HepG2 (cell line): ENCODE data around the gene CD34. TPM values are rescaled to one million over a fixed set of nuclear protein-coding genes. Genes with fewer than 3 reads are reported as not detected.

ENCODE experiments used
- ATAC-seq: fragments of 200-7000 bp; cut with Tn5 transposase; 3 replicates; pipeline ENCODE4 v1.9.1; 2020; ENCODE audit warnings: mild to moderate bottlenecking, moderate library complexity
- BruUV-seq: library from RNA; stranded (reverse); fragments of 400-500 nt; replicated peaks from 2 replicates; lab custom pipeline; 2021; lab: Mats Ljungman, UMichigan
- CTCF ChIA-PET: fragments of 300-600 bp; formaldehyde crosslinking; extraction: SDS; loops from one replicate; lab custom pipeline; 2021; ENCODE audit warnings: low total read pairs, inconsistent platforms, low intra/inter-chr PET ratio; lab: Yijun Ruan, JAX
- POLR2A ChIA-PET: fragments of 350-600 bp; sonication (Branson Sonifier 250); formaldehyde crosslinking; loops from one replicate; lab custom pipeline; 2020; ENCODE audit warnings: antibody characterized with exemption, inconsistent platforms; lab: Yijun Ruan, JAX
- DNase-seq: peaks from one replicate; pipeline ENCODE4 v3.0.0-alpha.2; 2015; ENCODE audit warnings: low spot score
- FAIRE-seq: peaks from 3 replicates; lab custom pipeline; 2011; peaks lifted over from hg19 to GRCh38; lab: Jason Lieb, UNC
- H2AFZ ChIP-seq: one replicate; pipeline ENCODE4 v1.6.1; 2011; ENCODE audit warnings: low read length, inconsistent platforms
- H3K27ac ChIP-seq: fragments of 300-600 bp; 3 replicates; pipeline ENCODE4 v1.8.0; 2011; ENCODE audit warnings: mixed run types, mild to moderate bottlenecking, mixed read lengths, low read length, inconsistent platforms; ENCODE audit not compliant: insufficient read depth; ENCODE audit errors: extremely low read length
- H3K27me3 ChIP-seq, 2 experiments: fragments of 200-600 bp in 1 of 2; 2 replicates in 1 of 2; 3 replicates in 1 of 2; pipeline versions ENCODE4 v1.6.0 to v1.8.0; 2011; ENCODE audit warnings: low read length in 2 of 2, mild to moderate bottlenecking in 2 of 2, moderate library complexity in 2 of 2, inconsistent platforms in 1 of 2; ENCODE audit not compliant: insufficient read depth in 2 of 2, control insufficient read depth in 1 of 2
- H3K36me3 ChIP-seq, 2 experiments: fragments of 200-600 bp in 1 of 2; replicated peaks in 1 of 2; 2 replicates in 1 of 2; 3 replicates in 1 of 2; pipeline versions ENCODE4 v1.5.1 to v1.8.0; 2011; ENCODE audit warnings: low read length in 2 of 2, inconsistent platforms in 1 of 2; ENCODE audit not compliant: insufficient read depth in 2 of 2, control insufficient read depth in 1 of 2
- H3K4me1 ChIP-seq: 2 replicates; pipeline ENCODE4 v1.5.1; 2012; ENCODE audit warnings: low read length, inconsistent platforms; ENCODE audit not compliant: insufficient read depth
- H3K4me2 ChIP-seq: 2 replicates; pipeline ENCODE4 v1.6.0; 2011; ENCODE audit warnings: low read depth, low read length, inconsistent platforms
- H3K4me3 ChIP-seq, 3 experiments: fragments of 200-600 bp in 1 of 3; sonication (generic), shearing (Covaris generic) in 1 of 3; replicated peaks in 1 of 3; 2 replicates each; pipeline ENCODE4 v1.5.1; 2011 to 2016; ENCODE audit warnings: low read length in 3 of 3, inconsistent platforms in 2 of 3, low read depth in 2 of 3, mild to moderate bottlenecking in 2 of 3, control low read depth in 1 of 3, mixed read lengths in 1 of 3; ENCODE audit not compliant: insufficient read depth in 1 of 3
- H3K79me2 ChIP-seq: one replicate; pipeline ENCODE4 v1.6.1; 2011; ENCODE audit warnings: low read length, inconsistent platforms; ENCODE audit not compliant: insufficient read depth
- H3K9ac ChIP-seq: 2 replicates; pipeline ENCODE4 v1.6.0; 2011; ENCODE audit warnings: mild to moderate bottlenecking, low read depth, low read length, inconsistent platforms; ENCODE audit not compliant: insufficient read depth
- H3K9me3 ChIP-seq: 2 replicates; pipeline ENCODE4 v1.5.1; 2012; ENCODE audit warnings: mild to moderate bottlenecking, low read length
- H4K20me1 ChIP-seq: 2 replicates; pipeline ENCODE4 v1.6.0; 2011; ENCODE audit warnings: inconsistent platforms, mild to moderate bottlenecking, low read length, moderate library complexity; ENCODE audit not compliant: insufficient read depth
- GPBP1L1 ChIP-seq: sonication (generic); formaldehyde crosslinking; IDR thresholded peaks from 2 replicates; pipeline ENCODE4 v1.5.0; 2020; ENCODE audit warnings: mild to moderate bottlenecking, missing genetic modification reagents
- HIVEP1 ChIP-seq: sonication (generic); formaldehyde crosslinking; IDR thresholded peaks from 2 replicates; pipeline ENCODE4 v1.4.0; 2020; ENCODE audit warnings: mild to moderate bottlenecking, missing genetic modification reagents
- HOMEZ ChIP-seq: IDR thresholded peaks from 2 replicates; pipeline ENCODE4 v1.6.1; 2016; ENCODE audit warnings: low read depth
- HOXD1 ChIP-seq: sonication (generic); formaldehyde crosslinking; IDR thresholded peaks from 2 replicates; pipeline ENCODE4 v1.5.0; 2020; ENCODE audit warnings: missing genetic modification reagents
- IKZF4 ChIP-seq: sonication (generic); formaldehyde crosslinking; IDR thresholded peaks from 2 replicates; pipeline ENCODE4 v1.5.1; 2020; ENCODE audit warnings: borderline replicate concordance, mild to moderate bottlenecking, low read depth, missing genetic modification reagents; ENCODE audit errors: not compliant biosample characterization
- NCOA5 ChIP-seq: sonication (generic); formaldehyde crosslinking; IDR thresholded peaks from 2 replicates; pipeline ENCODE4 v1.4.0; 2020; ENCODE audit warnings: missing genetic modification reagents
- NR3C1 ChIP-seq: sonication (generic); formaldehyde crosslinking; IDR thresholded peaks from 2 replicates; pipeline ENCODE4 v1.4.0; 2020; ENCODE audit warnings: missing genetic modification reagents
- PTBP1 ChIP-seq: fragments of 200-400 bp; formaldehyde crosslinking; IDR thresholded peaks from 2 replicates; pipeline ENCODE4 v1.6.1; 2018; ENCODE audit warnings: low read length, low read depth; ENCODE audit not compliant: poor library complexity, severe bottlenecking
- SAFB2 ChIP-seq: sonication (generic); formaldehyde crosslinking; IDR thresholded peaks from 2 replicates; pipeline ENCODE4 v1.5.1; 2020; ENCODE audit warnings: missing genetic modification reagents, low read depth, mild to moderate bottlenecking, borderline replicate concordance
- TAF1 ChIP-seq: sonication (generic); formaldehyde crosslinking; IDR thresholded peaks from 2 replicates; pipeline ENCODE4 v1.4.0; 2020; ENCODE audit warnings: missing genetic modification reagents
- ZNF354B ChIP-seq: sonication (generic); formaldehyde crosslinking; IDR thresholded peaks from 2 replicates; pipeline ENCODE4 v1.8.0; 2022; ENCODE audit warnings: mild to moderate bottlenecking, missing genetic modification reagents
- WGBS: methylation state at CpG from one replicate; pipeline ENCODE4 v1.1.6; 2017; ENCODE audit warnings: low lambda C conversion rate; 5-methylcytosine and 5-hydroxymethylcytosine counted together
- in situ Hi-C: cut with HindIII; loops from 2 replicates; pipeline ENCODE4 v1.10.0; 2017; ENCODE audit warnings: low pct_unique_long_range_greater_than_20kb; ENCODE audit not compliant: extremely low pct_ligation_motif_present
- intact Hi-C: fragments of 100-400 bp; cut with micrococcal nuclease; formaldehyde crosslinking; loops from one replicate; pipeline ENCODE4 v1.10.0; 2022; ENCODE audit not compliant: unreplicated experiment
- polyA plus RNA-seq, 8 experiments: library from polyadenylated mRNA; depleted of rRNA in 3 of 8; stranded (reverse) in 7 of 8; unstranded in 1 of 8; fragments of >200 nt; fragmentation: Illumina TruSeq in 4 of 8; extraction: Trizol in 4 of 8; gene quantifications; 2 replicates each; pipeline versions ENCODE4 v1.2.1 to v1.2.3, GENCODE V29; 2011 to 2016; ENCODE audit warnings: low read depth in 4 of 8, missing spikeins in 1 of 8, mixed read lengths in 1 of 8; ENCODE audit not compliant: insufficient read depth in 1 of 8
- total RNA-seq, 5 experiments: library from RNA; depleted of rRNA; stranded (reverse); fragments of >200 nt; fragmentation: Illumina TruSeq; extraction: Trizol; gene quantifications; 2 replicates each; pipeline ENCODE4 v1.2.3, GENCODE V29; 2016; ENCODE audit warnings: low read depth in 1 of 5

Gene CD34
- total and polyA plus RNA-seq, 2 of the 13 experiments (the other 11 are each of a cell fraction or from before 2014, with no cell fraction given) = not detected

GRCh38 chr1:207923121-207923520, 12.2 kb upstream of the CD34 start:
- intact Hi-C loops = no loop called here

GRCh38 chr1:207922554-207922953, 11.6 kb upstream of the CD34 start:
- Histone ChIP-seq H3K4me3 (no peak overlapping the region), H2AFZ (no peak overlapping the region), H3K4me1 (no peaks in the 10 kb centered on the region), H3K36me3 (no peaks in the 10 kb centered on the region), H3K9ac (no peak overlapping the region), H3K4me2 (no peak overlapping the region), H3K79me2 (no peaks in the 10 kb centered on the region), H3K9me3 (no peaks in the 10 kb centered on the region), H3K27ac (no peak overlapping the region), H4K20me1 (no peaks in the 10 kb centered on the region), H3K27me3 (peaks cover 1 to 26% of the 10 kb centered on the region in 2 experiments; a peak in 2 of 5 replicates)
- no peak for DNase-seq
- CTCF ChIA-PET = no interaction called here
- intact Hi-C loops = no loop called here
- no peak for FAIRE-seq
- TF ChIP-seq ZNF354B (CRISPR knock-in tag) = no peak
- TF ChIP-seq HOXD1 (CRISPR knock-in tag) = no peak
- TF ChIP-seq SAFB2 = no peak
- TF ChIP-seq IKZF4 = no peak
- no peak for TF ChIP-seq PTBP1
- no peak for TF ChIP-seq HOMEZ (CRISPR knock-in tag)
- TF ChIP-seq HIVEP1 (CRISPR knock-in tag) = no peak
- no peak for TF ChIP-seq GPBP1L1
- TF ChIP-seq NCOA5 (CRISPR knock-in tag) = no peak
- in situ Hi-C loops = no loop called here
- POLR2A ChIA-PET = no interaction called here
- ATAC-seq = peak; percentile 28; the same call in 2 of the 3 replicates
- no TSS peak for BruUV-seq
- 43% methylated on average over 4 of the region's 8 CpGs for WGBS

More at GRCh38 chr1:207923121-207923520, 12.2 kb upstream of the CD34 start:
- Histone ChIP-seq H3K36me3 (no peaks in the 10 kb centered on the region), H2AFZ (no peak overlapping the region), H3K4me3 (no peak overlapping the region), H3K4me2 (no peak overlapping the region), H4K20me1 (no peaks in the 10 kb centered on the region), H3K9ac (no peak overlapping the region), H3K27ac (no peak overlapping the region), H3K4me1 (no peaks in the 10 kb centered on the region), H3K27me3 (peaks cover 1 to 28% of the 10 kb centered on the region in 2 experiments; a peak in 2 of 5 replicates), H3K9me3 (no peaks in the 10 kb centered on the region), H3K79me2 (no peaks in the 10 kb centered on the region)
- no TSS peak for BruUV-seq
- no peak for DNase-seq
- WGBS = 20% methylated on average over 3 of the region's 5 CpGs
- in situ Hi-C loops = no loop called here
- CTCF ChIA-PET = no interaction called here
- POLR2A ChIA-PET = no interaction called here
- no peak for FAIRE-seq
- TF ChIP-seq TAF1 (no peak), NR3C1 (CRISPR knock-in tag) (no peak)
- ATAC-seq = no peak
